ENCODE data around the gene ALCAM.

ALCAM gene

GRCh38 chr3:105347625-105348302 is 18.9 kb upstream of the ALCAM start:
- no peak for TF ChIP-seq CTCF (conservative IDR thresholded peaks at IDR 0.05; ENCODE audit: low read depth)
- DNase-seq (ENCODE audit: low spot score) = no peak
- POLR2A ChIA-PET (ENCODE audit: low non-redundant PET) = no interaction called here
- CTCF ChIA-PET = no interaction called here
- H3K27ac ChIP-seq = no peak overlapping the region

- ChIA-PET CTCF (no interaction called here), POLR2A (ENCODE audit: low non-redundant PET) (no interaction called here)
- DNase-seq (ENCODE audit: low spot score) = no peak
- no peak for TF ChIP-seq CTCF (conservative IDR thresholded peaks at IDR 0.05; ENCODE audit: low read depth)
- no peak overlapping the region for H3K27ac ChIP-seq
Observed at GRCh38 chr3:105348307-105348706, 18.4 kb upstream of the ALCAM start.

- no peak overlapping the region for H3K27ac ChIP-seq
- no peak for TF ChIP-seq CTCF (conservative IDR thresholded peaks at IDR 0.05; ENCODE audit: low read depth)
- no peak for DNase-seq (ENCODE audit: low spot score)
- CTCF ChIA-PET = no interaction called here
- POLR2A ChIA-PET (ENCODE audit: low non-redundant PET) = no interaction called here
Observed at GRCh38 chr3:105349684-105350387, 16.9 kb upstream of the ALCAM start.

- ChIA-PET POLR2A (ENCODE audit: low non-redundant PET) (no interaction called here), CTCF (no interaction called here)
- peak; percentile 56 for DNase-seq (ENCODE audit: low spot score)
- no peak for TF ChIP-seq CTCF (conservative IDR thresholded peaks at IDR 0.05; ENCODE audit: low read depth)
- H3K27ac ChIP-seq = no peak overlapping the region
Observed at GRCh38 chr3:105351821-105352220, 14.9 kb upstream of the ALCAM start.

- ChIA-PET CTCF (no interaction called here), POLR2A (ENCODE audit: low non-redundant PET) (no interaction called here)
- no peak overlapping the region for H3K27ac ChIP-seq
- no peak for DNase-seq (ENCODE audit: low spot score)
- no peak for TF ChIP-seq CTCF (conservative IDR thresholded peaks at IDR 0.05; ENCODE audit: low read depth)
Observed at GRCh38 chr3:105352976-105353375, 13.7 kb upstream of the ALCAM start.

- no peak overlapping the region for H3K27ac ChIP-seq
- no peak for TF ChIP-seq CTCF (conservative IDR thresholded peaks at IDR 0.05; ENCODE audit: low read depth)
- POLR2A ChIA-PET (ENCODE audit: low non-redundant PET) = no interaction called here
- DNase-seq (ENCODE audit: low spot score) = peak; percentile 39
- CTCF ChIA-PET = no interaction called here
Observed at GRCh38 chr3:105353485-105354161, 13.1 kb upstream of the ALCAM start.

All from RWPE1 (cell line).